ENCODE measurements around the gene SPEF2. TPM values are rescaled to one million over a fixed set of nuclear protein-coding genes. Genes with fewer than 3 reads are reported as not detected.

SPEF2 gene
- total and polyA plus RNA-seq, 2 of the 13 experiments (the other 11 are each of a cell fraction or from before 2014, with no cell fraction given): 1.5 to 2.3 TPM

DNA sequence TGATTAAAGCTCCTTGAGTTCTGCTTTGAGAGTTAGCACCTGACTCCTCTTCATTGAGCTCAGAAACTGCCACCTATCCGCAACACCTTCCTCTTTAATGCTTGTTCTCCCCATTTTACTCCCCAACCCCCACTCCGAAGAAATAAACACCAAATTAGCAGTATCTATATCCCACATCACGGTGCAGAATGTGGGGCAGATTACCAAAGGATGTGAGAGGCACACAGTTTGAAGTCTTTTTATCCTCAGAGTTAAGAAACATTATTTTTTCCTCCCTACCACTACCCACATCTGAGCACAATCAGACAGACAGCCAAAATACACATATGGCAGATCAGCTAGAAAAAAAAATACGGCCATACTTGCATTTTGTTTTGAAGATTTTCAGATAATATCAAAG is 212.9 kb downstream of the SPEF2 start:
- intact Hi-C loops (cut with micrococcal nuclease; ENCODE audit: unreplicated experiment): no loop called here
- H3K9me3 ChIP-seq (ENCODE audit: low read length): no peaks in the 10 kb centered on the region
- DNase-seq (ENCODE audit: low spot score) (no peak), ATAC-seq (no peak), FAIRE-seq (no peak)
- no TSS peak for BruUV-seq (replicated peaks)
- ChIA-PET CTCF (ENCODE audit: low intra/inter-chr PET ratio, low total read pairs) (no interaction called here), POLR2A (no interaction called here)
- no peaks in the 10 kb centered on the region for H3K4me1 ChIP-seq (ENCODE audit: insufficient read depth, low read length)
- no peak for TF ChIP-seq ZNF18 (CRISPR knock-in tag; IDR thresholded peaks at IDR 0.05; ENCODE audit: insufficient replicate concordance)
- no peak for TF ChIP-seq PRPF4 (IDR thresholded peaks at IDR 0.05; ENCODE audit: low read depth, low read length, poor library complexity, severe bottlenecking)
- TF ChIP-seq PITX1 (CRISPR knock-in tag; IDR thresholded peaks at IDR 0.05): no peak
- TF ChIP-seq ZNF34 (CRISPR knock-in tag; IDR thresholded peaks at IDR 0.05; ENCODE audit: borderline replicate concordance): no peak
- no peak overlapping the region for H3K4me2 ChIP-seq (ENCODE audit: low read depth, low read length)
- 11% methylated on average over 4 of the region's 4 CpGs for WGBS (ENCODE audit: low lambda C conversion rate)
- no peaks in the 10 kb centered on the region for H3K79me2 ChIP-seq (ENCODE audit: insufficient read depth, low read length)
- H2AFZ ChIP-seq (ENCODE audit: low read length): no peak overlapping the region
- H3K27me3 ChIP-seq (ENCODE audit: control insufficient read depth in 1 of 2, insufficient read depth in 2 of 2, low read length in 2 of 2): no peaks in the 10 kb centered on the region; a peak in 2 of 5 replicates
- H4K20me1 ChIP-seq (ENCODE audit: insufficient read depth, low read length): no peaks in the 10 kb centered on the region
- no peak overlapping the region for H3K9ac ChIP-seq (ENCODE audit: insufficient read depth, low read depth, low read length)
- H3K4me3 ChIP-seq (replicated peaks in 1 of 3; ENCODE audit: insufficient read depth in 1 of 3, low read depth in 2 of 3, low read length in 3 of 3): no peak overlapping the region
- no peak overlapping the region for H3K27ac ChIP-seq (ENCODE audit: extremely low read length, insufficient read depth, low read length)
- in situ Hi-C loops (cut with HindIII; ENCODE audit: extremely low pct_ligation_motif_present, low pct_unique_long_range_greater_than_20kb): no loop called here
- H3K36me3 ChIP-seq (replicated peaks in 1 of 2; ENCODE audit: control insufficient read depth in 1 of 2, insufficient read depth in 2 of 2, low read length in 2 of 2): no peaks in the 10 kb centered on the region

GRCh38 chr5:35832762-35833161 is 215.1 kb downstream of the SPEF2 start:
- Histone ChIP-seq H3K4me2 (ENCODE audit: low read depth, low read length) (no peak overlapping the region), H3K4me1 (ENCODE audit: insufficient read depth, low read length) (no peaks in the 10 kb centered on the region), H3K27me3 (ENCODE audit: control insufficient read depth in 1 of 2, insufficient read depth in 2 of 2, low read length in 2 of 2) (no peaks in the 10 kb centered on the region; a peak in 1 of 5 replicates), H3K36me3 (replicated peaks in 1 of 2; ENCODE audit: control insufficient read depth in 1 of 2, insufficient read depth in 2 of 2, low read length in 2 of 2) (no peaks in the 10 kb centered on the region), H3K27ac (ENCODE audit: extremely low read length, insufficient read depth, low read length) (no peak overlapping the region), H3K79me2 (ENCODE audit: insufficient read depth, low read length) (no peaks in the 10 kb centered on the region), H2AFZ (ENCODE audit: low read length) (no peak overlapping the region), H3K9me3 (ENCODE audit: low read length) (no peaks in the 10 kb centered on the region), H4K20me1 (ENCODE audit: insufficient read depth, low read length) (no peaks in the 10 kb centered on the region), H3K9ac (ENCODE audit: insufficient read depth, low read depth, low read length) (no peak overlapping the region), H3K4me3 (replicated peaks in 1 of 3; ENCODE audit: insufficient read depth in 1 of 3, low read depth in 2 of 3, low read length in 3 of 3) (no peak overlapping the region)
- ChIA-PET POLR2A (no interaction called here), CTCF (ENCODE audit: low intra/inter-chr PET ratio, low total read pairs) (no interaction called here)
- no peak for TF ChIP-seq KDM2A (CRISPR knock-in tag; IDR thresholded peaks at IDR 0.05; ENCODE audit: borderline replicate concordance, low read depth)
- TF ChIP-seq HCFC1 (IDR thresholded peaks at IDR 0.05; ENCODE audit: low read depth, low read length): no peak
- TF ChIP-seq, protein P1, sequence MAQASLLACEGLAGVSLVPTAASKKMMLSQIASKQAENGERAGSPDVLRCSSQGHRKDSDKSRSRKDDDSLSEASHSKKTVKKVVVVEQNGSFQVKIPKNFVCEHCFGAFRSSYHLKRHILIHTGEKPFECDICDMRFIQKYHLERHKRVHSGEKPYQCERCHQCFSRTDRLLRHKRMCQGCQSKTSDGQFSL (CRISPR knock-in tag; IDR thresholded peaks at IDR 0.05): no peak
- no peak for TF ChIP-seq KDM4B (CRISPR knock-in tag; IDR thresholded peaks at IDR 0.05)
- no peak for TF ChIP-seq NPAS2 (CRISPR knock-in tag; IDR thresholded peaks at IDR 0.05; ENCODE audit: borderline replicate concordance)
- no TSS peak for BruUV-seq (replicated peaks)
- DNase-seq (ENCODE audit: low spot score): no peak
- FAIRE-seq: no peak
- intact Hi-C loops (cut with micrococcal nuclease; ENCODE audit: unreplicated experiment) (no loop called here), in situ Hi-C loops (cut with HindIII; ENCODE audit: extremely low pct_ligation_motif_present, low pct_unique_long_range_greater_than_20kb) (no loop called here)
- no peak for ATAC-seq
- WGBS (ENCODE audit: low lambda C conversion rate): 2% methylated on average over 2 of the region's 2 CpGs
